Trophoblast cell (in vitro differentiated cells and primary cell): Measurements from ENCODE around the gene ERCC1.
A peak's percentile ranks its signal among the peaks of the same experiment; 100 is the strongest.

Experiments used
- DNase-seq, 2 donors: peaks; one replicate each; pipeline ENCODE4 v3.0.0-alpha.2; 2016
- H2AFZ ChIP-seq: 2 replicates; pipeline ENCODE4 v1.6.1; 2013; ENCODE audit warnings: low read length, moderate library complexity, mild to moderate bottlenecking; ENCODE audit not compliant: insufficient read depth, poor library complexity
- H2AK5ac ChIP-seq: 2 replicates; pipeline ENCODE4 v1.6.1; 2013; ENCODE audit warnings: mild to moderate bottlenecking, low read length
- H2BK120ac ChIP-seq: 2 replicates; pipeline ENCODE4 v1.6.1; 2013; ENCODE audit warnings: low read length, mild to moderate bottlenecking, moderate library complexity; ENCODE audit not compliant: insufficient read depth, poor library complexity
- H2BK12ac ChIP-seq: 2 replicates; pipeline ENCODE4 v1.6.1; 2013; ENCODE audit warnings: mild to moderate bottlenecking, low read length, moderate library complexity
- H2BK5ac ChIP-seq: 2 replicates; pipeline ENCODE4 v1.6.1; 2013; ENCODE audit warnings: low read length, low read depth, moderate library complexity, mild to moderate bottlenecking; ENCODE audit not compliant: poor library complexity
- H3K14ac ChIP-seq: 2 replicates; pipeline ENCODE4 v1.6.1; 2013; ENCODE audit warnings: mild to moderate bottlenecking, low read length
- H3K18ac ChIP-seq: 2 replicates; pipeline ENCODE4 v1.6.1; 2013; ENCODE audit warnings: mild to moderate bottlenecking, low read length
- H3K23ac ChIP-seq: 2 replicates; pipeline ENCODE4 v1.6.1; 2013; ENCODE audit warnings: low read length
- H3K27ac ChIP-seq: 2 replicates; pipeline ENCODE4 v1.5.1; 2013; ENCODE audit warnings: low read depth, mild to moderate bottlenecking, inconsistent platforms, low read length, moderate library complexity
- H3K27me3 ChIP-seq: 2 replicates; pipeline ENCODE4 v1.6.1; 2013; ENCODE audit warnings: inconsistent platforms, mild to moderate bottlenecking, low read length, moderate library complexity; ENCODE audit not compliant: insufficient read depth
- H3K36me3 ChIP-seq, 2 experiments: 1 replicate in 1 of 2; 2 replicates in 1 of 2; pipeline ENCODE4 v1.6.1; 2013; ENCODE audit warnings: low read length in 2 of 2, mild to moderate bottlenecking in 2 of 2, moderate library complexity in 1 of 2; ENCODE audit not compliant: insufficient read depth in 2 of 2, control insufficient read depth in 1 of 2
- H3K4ac ChIP-seq: 2 replicates; pipeline ENCODE4 v1.6.1; 2013; ENCODE audit warnings: low read depth, mild to moderate bottlenecking, low read length, moderate library complexity
- H3K4me1 ChIP-seq, 2 experiments: 1 replicate in 1 of 2; 2 replicates in 1 of 2; pipeline ENCODE4 v1.6.1; 2013; ENCODE audit warnings: low read length in 2 of 2, mild to moderate bottlenecking in 2 of 2, moderate library complexity in 1 of 2; ENCODE audit not compliant: insufficient read depth in 2 of 2, control insufficient read depth in 1 of 2
- H3K4me2 ChIP-seq: 2 replicates; pipeline ENCODE4 v1.6.1; 2013; ENCODE audit warnings: inconsistent platforms, mild to moderate bottlenecking, low read length, moderate library complexity
- H3K4me3 ChIP-seq: 2 replicates; pipeline ENCODE4 v1.5.1; 2013; ENCODE audit warnings: mild to moderate bottlenecking, low read depth, low read length, inconsistent platforms
- H3K79me1 ChIP-seq: one replicate; pipeline ENCODE4 v1.6.1; 2013; ENCODE audit warnings: low read length
- H3K79me2 ChIP-seq: 2 replicates; pipeline ENCODE4 v1.6.1; 2013; ENCODE audit warnings: low read length, mild to moderate bottlenecking; ENCODE audit not compliant: control insufficient read depth, insufficient read depth, poor library complexity
- H3K9ac ChIP-seq: 2 replicates; pipeline ENCODE4 v1.6.1; 2013; ENCODE audit warnings: mild to moderate bottlenecking, low read length
- H3K9me3 ChIP-seq: 2 replicates; pipeline ENCODE4 v1.6.1; 2013; ENCODE audit warnings: low read depth, mild to moderate bottlenecking, control low read depth, inconsistent platforms, low read length; ENCODE audit not compliant: insufficient read depth
- H4K12ac ChIP-seq: 2 replicates; pipeline ENCODE4 v1.6.1; 2013; ENCODE audit warnings: low read depth, mild to moderate bottlenecking, low read length, moderate library complexity
- H4K8ac ChIP-seq: 2 replicates; pipeline ENCODE4 v1.6.1; 2013; ENCODE audit warnings: low read depth, mild to moderate bottlenecking, low read length, moderate library complexity
- H4K91ac ChIP-seq: one replicate; pipeline ENCODE4 v1.6.1; 2013; ENCODE audit warnings: low read depth, mild to moderate bottlenecking, low read length, moderate library complexity
- WGBS: extraction: QIAGEN DNeasy Blood & Tissue Kit; methylation state at CpG from one replicate; pipeline ENCODE4 v1.1.7; 2013; ENCODE audit warnings: missing lambda C conversion rate; ENCODE audit not compliant: insufficient read length, insufficient coverage; ENCODE audit errors: extremely low coverage; 5-methylcytosine and 5-hydroxymethylcytosine counted together

The ERCC1 gene

DNA sequence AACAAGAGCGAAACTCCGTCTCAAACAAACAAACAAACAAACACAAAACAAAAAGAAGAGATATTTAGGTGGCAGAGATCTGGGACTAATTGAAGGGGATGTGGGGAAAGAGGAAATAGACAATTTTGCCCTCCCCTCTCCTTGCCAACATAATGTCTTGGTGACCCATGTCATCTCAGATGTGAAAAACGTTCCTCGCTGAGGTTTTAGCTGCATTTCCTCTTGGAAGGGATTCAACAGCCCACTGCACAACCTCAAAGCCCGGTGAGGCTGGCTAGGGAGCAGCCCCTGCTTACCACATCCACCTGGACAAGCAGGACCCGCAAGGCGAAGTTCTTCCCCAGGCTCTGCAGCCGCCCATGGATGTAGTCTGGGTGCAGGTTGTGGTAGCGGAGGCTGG lies 4.9 kb downstream of the ERCC1 start:
- Histone ChIP-seq H3K27ac (peak overlapping the region; percentile 75), H3K4me3 (no peak overlapping the region), H3K4ac (no peak overlapping the region), H3K79me1 (peaks cover 8% of the 10 kb centered on the region), H3K79me2 (peaks cover 4% of the 10 kb centered on the region), H3K4me2 (no peak overlapping the region), H4K8ac (no peak overlapping the region), H3K4me1 (peaks cover 11 to 16% of the 10 kb centered on the region in 2 experiments), H4K91ac (peak overlapping the region; percentile 26), H2AFZ (no peak overlapping the region), H3K14ac (no peak overlapping the region), H3K27me3 (no peaks in the 10 kb centered on the region), H2AK5ac (no peak overlapping the region), H4K12ac (no peak overlapping the region), H3K23ac (no peak overlapping the region), H3K18ac (no peak overlapping the region), H2BK120ac (no peak overlapping the region), H3K9ac (no peak overlapping the region), H2BK12ac (peak overlapping the region; percentile 10), H2BK5ac (no peak overlapping the region), H3K9me3 (no peaks in the 10 kb centered on the region), H3K36me3 (peaks cover 20 to 40% of the 10 kb centered on the region in 2 experiments)
- no CpG with 5 or more reads among the region's 9 CpGs for WGBS
- DNase-seq: no peak

GRCh38 chr19:45417151-45417550 lies 6.6 kb downstream of the ERCC1 start:
- no peak overlapping the region for H2BK120ac ChIP-seq
- H3K79me2 ChIP-seq: no peaks in the 10 kb centered on the region
- no peak overlapping the region for H2BK12ac ChIP-seq
- H3K18ac ChIP-seq: no peak overlapping the region
- no peaks in the 10 kb centered on the region for H3K9me3 ChIP-seq
- no peak overlapping the region for H3K4ac ChIP-seq
- H2AK5ac ChIP-seq: no peak overlapping the region
- no peaks in the 10 kb centered on the region for H3K27me3 ChIP-seq
- H3K9ac ChIP-seq: no peak overlapping the region
- H3K4me3 ChIP-seq: no peak overlapping the region
- no peak overlapping the region for H2AFZ ChIP-seq
- peaks cover 7 to 12% of the 10 kb centered on the region in 2 experiments for H3K4me1 ChIP-seq
- no peak overlapping the region for H3K27ac ChIP-seq
- no peak overlapping the region for H2BK5ac ChIP-seq
- no peak overlapping the region for H4K8ac ChIP-seq
- no peak overlapping the region for H3K14ac ChIP-seq
- no peaks in the 10 kb centered on the region for H3K79me1 ChIP-seq
- no peak overlapping the region for H4K12ac ChIP-seq
- peaks cover 26 to 49% of the 10 kb centered on the region in 2 experiments for H3K36me3 ChIP-seq
- H3K4me2 ChIP-seq: no peak overlapping the region
- no peak overlapping the region for H4K91ac ChIP-seq
- no peak for DNase-seq
- H3K23ac ChIP-seq: no peak overlapping the region
- WGBS: no CpG with 5 or more reads among the region's 4 CpGs

GRCh38 chr19:45414468-45414867 lies 9.2 kb downstream of the ERCC1 start:
- H3K27me3 ChIP-seq: no peaks in the 10 kb centered on the region
- H3K4me2 ChIP-seq: no peak overlapping the region
- peaks cover 7% of the 10 kb centered on the region in 2 experiments for H3K4me1 ChIP-seq
- no peak overlapping the region for H2AFZ ChIP-seq
- no peaks in the 10 kb centered on the region for H3K9me3 ChIP-seq
- H4K91ac ChIP-seq: no peak overlapping the region
- no peak overlapping the region for H3K4me3 ChIP-seq
- H3K9ac ChIP-seq: no peak overlapping the region
- H2BK12ac ChIP-seq: no peak overlapping the region
- H3K14ac ChIP-seq: no peak overlapping the region
- no peaks in the 10 kb centered on the region for H3K79me1 ChIP-seq
- peaks cover 22 to 42% of the 10 kb centered on the region in 2 experiments for H3K36me3 ChIP-seq
- no peak overlapping the region for H3K27ac ChIP-seq
- H4K8ac ChIP-seq: no peak overlapping the region
- no peak overlapping the region for H4K12ac ChIP-seq
- H3K79me2 ChIP-seq: no peaks in the 10 kb centered on the region
- H3K18ac ChIP-seq: no peak overlapping the region
- no CpG with 5 or more reads among the region's 8 CpGs for WGBS
- no peak overlapping the region for H2BK5ac ChIP-seq
- H2BK120ac ChIP-seq: no peak overlapping the region
- no peak overlapping the region for H3K4ac ChIP-seq
- no peak overlapping the region for H2AK5ac ChIP-seq
- no peak overlapping the region for H3K23ac ChIP-seq
- DNase-seq: no peak

DNA sequence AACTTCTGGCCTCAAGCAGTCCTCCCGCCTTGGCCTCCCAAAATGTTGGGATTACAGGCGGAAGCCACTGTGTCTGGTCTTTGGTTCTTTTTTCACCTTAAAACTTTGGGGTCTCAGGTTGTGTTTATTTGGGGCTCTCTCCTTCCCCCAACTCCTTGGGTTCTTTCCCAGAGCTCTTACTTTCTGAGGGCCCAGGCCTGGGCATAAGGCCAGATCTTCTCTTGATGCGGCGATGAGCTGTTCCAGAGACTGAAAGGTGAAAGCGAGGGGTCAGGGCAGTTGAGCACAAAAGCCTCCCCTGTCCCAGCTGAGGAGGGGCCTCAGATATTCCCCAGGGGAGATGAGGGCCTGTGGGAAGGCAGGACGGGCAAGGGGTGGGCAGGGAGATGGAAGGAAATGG lies 10.2 kb downstream of the ERCC1 start:
- H2AFZ ChIP-seq: no peak overlapping the region
- no peak overlapping the region for H3K27ac ChIP-seq
- no peak overlapping the region for H4K91ac ChIP-seq
- no peak overlapping the region for H4K8ac ChIP-seq
- H3K9me3 ChIP-seq: no peaks in the 10 kb centered on the region
- WGBS: no CpG with 5 or more reads among the region's 6 CpGs
- no peak overlapping the region for H3K23ac ChIP-seq
- no peak overlapping the region for H2BK12ac ChIP-seq
- no peaks in the 10 kb centered on the region for H3K27me3 ChIP-seq
- H2BK5ac ChIP-seq: no peak overlapping the region
- H2BK120ac ChIP-seq: no peak overlapping the region
- H4K12ac ChIP-seq: no peak overlapping the region
- no peak overlapping the region for H3K4me3 ChIP-seq
- H3K36me3 ChIP-seq: peaks cover 28 to 43% of the 10 kb centered on the region in 2 experiments
- H3K14ac ChIP-seq: no peak overlapping the region
- no peak overlapping the region for H2AK5ac ChIP-seq
- no peak overlapping the region for H3K4me2 ChIP-seq
- no peaks in the 10 kb centered on the region for H3K79me1 ChIP-seq
- no peaks in the 10 kb centered on the region for H3K4me1 ChIP-seq
- H3K9ac ChIP-seq: no peak overlapping the region
- H3K4ac ChIP-seq: no peak overlapping the region
- H3K18ac ChIP-seq: no peak overlapping the region
- no peaks in the 10 kb centered on the region for H3K79me2 ChIP-seq
- DNase-seq: no peak
